HG03039 (cell line): ENCODE data around the gene PSTPIP1.
"Not testable (repeated sequence)": the region's sequence is repeated elsewhere in the genome, so short reads cannot be mapped to it uniquely, and the experiment has no call there.

ENCODE experiments used
- ATAC-seq: cut with Tn5 transposase; IDR thresholded peaks from one replicate; pipeline ENCODE4 v1.9.1; 2021; ENCODE audit warnings: mild to moderate bottlenecking, moderate library complexity; ENCODE audit not compliant: unreplicated experiment

The PSTPIP1 gene

GRCh38 chr15:76994971-76995945 lies at the start of gene PSTPIP1:
Gene PSTPIP1, plus strand, starts transcription at chr15:76995126. Its CDS starts 448 bp downstream, at chr15:76995574.
- ATAC-seq = no peak

GRCh38 chr15:76945494-76946093 lies 49.3 kb upstream of the PSTPIP1 start:
- no peak for ATAC-seq

DNA sequence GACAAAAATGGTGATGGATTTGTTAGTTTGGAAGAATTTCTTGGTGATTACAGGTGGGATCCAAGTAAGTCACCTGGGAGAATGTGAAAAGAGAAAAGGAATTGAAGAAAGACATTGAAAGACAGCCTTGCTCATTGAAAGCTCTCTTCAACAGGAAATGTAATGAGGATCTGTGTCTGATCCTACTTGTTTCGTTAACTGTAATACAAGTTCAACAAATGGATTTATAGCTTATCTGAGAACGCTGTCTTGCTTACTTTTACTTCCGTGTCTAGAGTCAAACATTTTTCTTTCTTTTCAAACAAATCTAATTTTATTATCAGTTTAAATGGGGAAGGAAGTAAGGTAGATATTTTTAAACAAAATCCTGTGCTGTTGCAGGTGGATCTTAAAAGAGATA lies 47.5 kb upstream of the PSTPIP1 start:
- ATAC-seq = no peak

- no peak for ATAC-seq
These were observed 43.7 kb upstream of the PSTPIP1 start for GRCh38 chr15:76951220-76951619.

GRCh38 chr15:76953913-76954312 lies 41.0 kb upstream of the PSTPIP1 start:
- no peak for ATAC-seq

DNA sequence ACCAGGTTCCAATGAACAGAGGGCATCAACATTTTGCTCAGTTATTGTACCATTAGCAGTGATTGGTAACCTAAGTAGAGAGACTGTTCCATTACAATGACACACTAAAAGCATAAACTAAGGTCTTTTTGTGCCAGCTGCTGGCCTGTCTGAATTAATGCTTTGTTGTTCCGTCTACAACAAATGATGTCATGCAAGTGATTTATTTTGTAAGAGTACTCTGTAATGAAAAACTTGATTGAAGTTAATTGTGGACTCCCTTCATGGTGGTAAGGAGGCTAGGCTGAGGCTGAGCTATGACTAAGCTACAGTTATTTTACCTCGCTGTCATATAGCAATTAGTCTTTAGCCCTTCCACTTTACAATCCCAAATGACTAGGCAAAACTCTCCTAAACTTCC lies 40.2 kb upstream of the PSTPIP1 start:
- ATAC-seq = no peak

DNA sequence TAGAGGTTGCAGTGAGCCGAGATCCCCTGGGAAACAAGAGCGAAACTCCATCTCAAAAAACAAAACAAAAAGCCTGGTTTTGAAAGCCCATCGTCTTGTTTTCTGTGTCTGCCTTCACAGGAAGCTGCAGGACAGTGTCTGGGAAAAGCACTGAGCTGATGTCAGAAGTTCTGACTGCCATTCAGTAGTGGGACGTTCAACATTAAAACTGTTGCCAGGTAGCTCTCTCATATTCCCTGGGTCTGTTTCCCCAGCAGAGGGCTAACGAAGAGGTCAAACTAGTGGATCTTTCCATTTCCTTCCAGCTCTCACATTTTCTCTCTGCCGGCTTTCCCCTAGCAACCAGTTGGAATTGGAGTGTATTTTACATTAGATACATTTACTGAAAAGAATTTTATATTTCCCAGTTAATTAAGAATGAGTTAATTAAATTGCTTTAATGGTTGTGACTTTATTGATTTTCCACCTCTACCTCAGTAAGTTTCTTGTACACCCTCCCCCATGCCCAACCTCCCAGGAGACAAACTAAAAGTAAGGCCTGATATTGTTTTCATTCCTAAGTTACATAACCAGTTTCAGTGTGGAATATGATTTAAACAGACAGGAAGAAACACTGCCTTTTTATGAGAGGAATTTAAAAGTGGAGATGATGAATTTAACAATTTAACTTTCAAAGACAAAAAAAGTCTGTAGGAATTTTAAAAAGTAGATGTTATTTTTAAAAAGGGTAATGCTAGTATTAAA lies 33.5 kb upstream of the PSTPIP1 start:
- ATAC-seq = no peak

DNA sequence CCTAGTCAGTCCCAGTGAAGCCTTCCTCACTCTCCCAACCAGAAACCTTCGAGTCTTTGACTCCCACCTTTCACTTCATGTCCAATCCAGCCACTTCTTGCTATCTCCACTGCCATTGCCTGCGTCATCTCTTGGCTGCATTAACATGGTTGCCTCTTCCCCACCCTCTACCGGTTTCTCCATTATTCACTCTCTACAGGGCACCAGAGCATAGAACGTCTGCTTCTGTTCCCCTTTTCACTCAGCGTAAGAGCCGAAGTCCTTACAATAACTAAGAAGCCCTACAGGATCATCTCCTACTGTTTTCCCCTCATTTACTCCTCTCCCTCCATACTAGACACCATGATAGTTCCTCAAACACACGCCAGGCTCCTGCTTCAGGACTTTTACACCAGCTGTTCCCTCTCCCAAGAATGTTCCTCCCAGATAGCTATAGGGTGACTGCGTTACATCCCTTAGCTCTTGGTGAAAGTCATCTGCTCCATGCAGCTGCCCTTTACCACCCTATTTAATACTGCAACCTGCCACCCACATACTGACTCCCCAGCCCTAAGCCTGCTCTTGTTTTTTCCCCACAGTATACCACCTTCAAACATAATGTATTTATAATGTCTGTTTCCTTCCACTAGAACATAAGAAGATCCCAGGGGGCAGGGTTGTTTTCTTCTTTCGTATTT lies 32.5 kb upstream of the PSTPIP1 start:
- ATAC-seq = no peak

GRCh38 chr15:76963596-76963995 lies 31.3 kb upstream of the PSTPIP1 start:
- ATAC-seq = no peak

GRCh38 chr15:76964157-76964556 lies 30.8 kb upstream of the PSTPIP1 start:
- no peak for ATAC-seq

DNA sequence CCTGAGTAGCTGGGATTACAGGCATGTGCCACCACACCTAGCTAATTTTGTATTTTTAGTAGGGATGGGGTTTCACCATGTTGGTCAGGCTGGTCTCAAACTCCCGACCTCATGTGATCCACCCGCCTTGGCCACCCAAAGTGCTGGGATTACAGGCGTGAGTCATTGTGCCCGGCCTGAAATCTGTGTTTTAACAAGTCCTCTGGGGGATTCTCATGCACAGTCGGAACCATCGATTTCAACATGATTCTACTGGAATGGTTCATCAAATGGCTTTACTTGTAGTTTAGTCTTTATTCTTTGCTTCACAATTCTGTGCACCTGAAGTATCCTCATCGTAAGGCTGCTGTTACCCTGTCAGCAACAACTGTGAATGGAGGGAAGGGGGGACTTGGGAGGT lies 28.9 kb upstream of the PSTPIP1 start:
- ATAC-seq = not testable (repeated sequence)

GRCh38 chr15:76967067-76967466 lies 27.9 kb upstream of the PSTPIP1 start:
- ATAC-seq = no peak

- no peak for ATAC-seq
These were observed 26.6 kb upstream of the PSTPIP1 start for GRCh38 chr15:76968306-76968705.

GRCh38 chr15:76972389-76973361 lies 22.3 kb upstream of the PSTPIP1 start:
- ATAC-seq = no peak

- no peak for ATAC-seq
These were observed 21.6 kb upstream of the PSTPIP1 start for GRCh38 chr15:76973362-76973743.

DNA sequence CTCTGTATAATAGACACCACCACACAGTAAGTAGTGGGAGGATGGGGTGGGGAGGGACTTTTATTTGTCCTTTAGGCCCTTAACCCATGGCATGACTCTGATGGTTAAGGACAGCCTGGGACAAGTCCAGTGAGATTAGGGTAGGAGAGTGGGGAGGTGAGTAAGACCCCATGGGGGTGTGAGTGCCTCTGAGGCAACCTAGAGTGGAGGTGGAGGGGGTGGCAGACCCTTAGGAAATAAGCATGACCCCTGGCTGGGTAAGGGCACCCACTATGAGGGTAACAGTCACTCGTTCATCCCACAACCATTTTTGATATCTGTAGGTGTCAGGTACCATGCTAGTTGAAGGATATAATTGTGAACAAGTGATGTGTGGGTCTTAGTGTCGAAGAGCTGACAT lies 21.0 kb upstream of the PSTPIP1 start:
- ATAC-seq = no peak

GRCh38 chr15:76974456-76975036 lies 20.4 kb upstream of the PSTPIP1 start:
- ATAC-seq = no peak

DNA sequence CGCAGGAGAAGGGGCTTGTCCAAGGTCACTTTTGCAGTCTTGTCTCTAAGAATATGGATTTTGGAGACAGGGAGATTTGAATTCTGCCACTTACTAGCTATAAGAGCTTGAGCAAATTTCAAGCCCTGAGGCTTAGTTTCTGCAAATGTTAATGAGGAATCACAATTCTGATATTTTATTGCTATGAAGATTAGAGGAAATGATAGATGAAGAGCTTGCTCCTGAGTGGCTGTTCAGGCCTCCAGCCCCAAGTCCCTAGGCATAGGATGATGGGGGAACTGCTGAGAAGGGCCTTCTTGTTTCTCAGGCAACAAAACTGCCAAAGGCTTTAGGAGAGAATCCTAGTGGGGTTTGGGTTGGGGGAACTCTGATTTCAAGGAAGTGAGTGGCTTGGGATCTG lies 18.8 kb upstream of the PSTPIP1 start:
- ATAC-seq = no peak

DNA sequence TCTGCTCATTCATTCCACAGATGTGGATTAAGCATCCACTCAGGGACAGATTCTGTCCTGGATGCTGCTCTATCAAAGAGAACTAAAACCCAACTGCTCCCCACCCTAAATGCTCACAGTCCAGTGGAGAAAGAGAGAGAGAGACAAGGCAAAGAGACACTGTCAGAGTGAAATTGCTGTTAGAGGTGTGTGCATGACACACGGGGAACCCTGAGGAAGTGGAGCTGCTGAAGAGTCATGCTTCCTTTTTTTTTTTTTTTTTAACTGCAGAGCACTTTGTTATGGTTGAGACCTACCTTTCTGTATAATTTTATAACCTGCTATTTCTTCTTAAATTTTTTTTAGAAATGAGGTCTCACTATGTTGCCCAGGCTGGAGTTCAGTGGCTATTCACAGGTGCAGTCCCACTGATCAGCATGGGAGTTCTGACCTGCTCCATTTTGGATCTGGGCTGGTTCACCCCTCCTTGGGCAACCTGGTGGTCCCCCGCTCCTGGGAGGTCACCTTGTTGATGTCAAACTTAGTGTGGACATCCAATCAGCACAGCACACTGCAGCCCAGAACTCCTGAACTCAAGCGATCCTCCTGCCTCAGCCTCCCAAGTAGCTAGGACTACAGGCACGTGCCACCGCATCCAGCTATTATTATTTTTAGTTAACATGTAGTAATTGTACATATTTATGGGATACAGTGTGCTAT lies 18.2 kb upstream of the PSTPIP1 start:
- no peak for ATAC-seq
